Thymus (tissue), 11 donors: ENCODE data around the gene SLC52A1. TPM values are rescaled to one million over a fixed set of nuclear protein-coding genes. Genes with fewer than 3 reads are reported as not detected.

ENCODE experiments used
- DNase-seq, 9 donors: peaks; one replicate each; pipeline ENCODE4 v3.0.0-alpha.2; 2013; ENCODE audit warnings: low spot score in 9 of 9, low read depth in 6 of 9, missing footprints in 1 of 9
- H3K27ac ChIP-seq, 2 donors: one replicate each; pipeline ENCODE4 v1.5.1; 2013; ENCODE audit warnings: control low read depth in 1 of 2, low read depth in 1 of 2, low read length in 1 of 2, mild to moderate bottlenecking in 1 of 2, moderate library complexity in 1 of 2
- H3K27me3 ChIP-seq, 2 donors: one replicate each; pipeline ENCODE4 v1.5.1; 2013; ENCODE audit warnings: low read length in 1 of 2; ENCODE audit not compliant: control insufficient read depth in 2 of 2, insufficient read depth in 1 of 2
- H3K36me3 ChIP-seq, 2 donors: one replicate each; pipeline ENCODE4 v1.5.1; 2013; ENCODE audit warnings: low read length in 1 of 2, mild to moderate bottlenecking in 1 of 2, moderate library complexity in 1 of 2; ENCODE audit not compliant: control insufficient read depth in 2 of 2, insufficient read depth in 2 of 2
- H3K4me1 ChIP-seq, 2 donors: one replicate each; pipeline ENCODE4 v1.5.1; 2013; ENCODE audit warnings: low read length in 2 of 2; ENCODE audit not compliant: control insufficient read depth in 2 of 2, insufficient read depth in 2 of 2
- H3K4me3 ChIP-seq, 2 donors: one replicate each; pipeline ENCODE4 v1.5.1; 2013; ENCODE audit warnings: low read length in 2 of 2, control low read depth in 1 of 2, mild to moderate bottlenecking in 1 of 2
- H3K9me3 ChIP-seq, 2 donors: one replicate each; pipeline ENCODE4 v1.5.1; 2013; ENCODE audit warnings: low read length in 1 of 2, mild to moderate bottlenecking in 1 of 2; ENCODE audit not compliant: control insufficient read depth in 2 of 2, insufficient read depth in 1 of 2
- WGBS: extraction: QIAGEN DNeasy Blood & Tissue Kit; methylation state at CpG from one replicate; pipeline ENCODE4 v1.1.7; 2013; 5-methylcytosine and 5-hydroxymethylcytosine counted together
- polyA plus RNA-seq: library from polyadenylated mRNA; stranded (reverse); fragments of 200-250 nt; gene quantifications from one replicate; pipeline ENCODE4 v1.2.3, GENCODE V29; 2013
- total RNA-seq: library from RNA; stranded (reverse); fragments of 120-200 nt; gene quantifications from one replicate; pipeline ENCODE4 v1.2.4, GENCODE V29; 2013
- donor health status: healthy.

The SLC52A1 gene
- total and polyA plus RNA-seq, 2 donors: 0.80 to 0.96 TPM

GRCh38 chr17:5000237-5000639, 35.0 kb downstream of the SLC52A1 start:
- H3K4me1 ChIP-seq: peaks cover 17 to 18% of the 10 kb centered on the region in 2 donors
- no peak overlapping the region for H3K27ac ChIP-seq
- DNase-seq: no peak
- no peak overlapping the region for H3K4me3 ChIP-seq
- H3K9me3 ChIP-seq: peaks cover 0 to 4% of the 10 kb centered on the region in 2 donors
- 95% methylated on average over 11 of the region's 11 CpGs for whole genome bisulfite sequencing
- peaks cover 29 to 32% of the 10 kb centered on the region in 2 donors for H3K36me3 ChIP-seq
- H3K27me3 ChIP-seq: peaks cover 6 to 32% of the 10 kb centered on the region in 2 donors

- Histone ChIP-seq H3K27ac (no peak overlapping the region), H3K36me3 (peaks cover 22 to 25% of the 10 kb centered on the region in 2 donors), H3K4me3 (peak overlapping the region in 1 of 2 donors; percentile 64), H3K4me1 (peaks cover 17 to 18% of the 10 kb centered on the region in 2 donors), H3K9me3 (peaks cover 0 to 4% of the 10 kb centered on the region in 2 donors), H3K27me3 (peaks cover 6 to 32% of the 10 kb centered on the region in 2 donors)
- DNase-seq: no peak
- 84% methylated on average over 12 of the region's 12 CpGs for WGBS
These were observed 35.7 kb downstream of the SLC52A1 start for GRCh38 chr17:4999430-5000093.

GRCh38 chr17:4998732-4999429, 36.3 kb downstream of the SLC52A1 start:
- peaks cover 15 to 19% of the 10 kb centered on the region in 2 donors for H3K36me3 ChIP-seq
- no peak for DNase-seq
- H3K9me3 ChIP-seq: peaks cover 0 to 4% of the 10 kb centered on the region in 2 donors
- no peak overlapping the region for H3K27ac ChIP-seq
- peaks cover 17 to 18% of the 10 kb centered on the region in 2 donors for H3K4me1 ChIP-seq
- peak overlapping the region; percentile 64 to 86 for H3K4me3 ChIP-seq
- 69% methylated on average over 14 of the region's 14 CpGs for WGBS
- peaks cover 6 to 32% of the 10 kb centered on the region in 2 donors for H3K27me3 ChIP-seq

- Histone ChIP-seq H3K4me1 (peaks cover 17 to 18% of the 10 kb centered on the region in 2 donors), H3K27ac (peak overlapping the region in 1 of 2 donors; percentile 25), H3K4me3 (peak overlapping the region; percentile 64 to 86), H3K27me3 (peaks cover 6 to 32% of the 10 kb centered on the region in 2 donors), H3K36me3 (peaks cover 10 to 14% of the 10 kb centered on the region in 2 donors), H3K9me3 (peaks cover 0 to 4% of the 10 kb centered on the region in 2 donors)
- WGBS: 6% methylated on average over 55 of the region's 55 CpGs
- DNase-seq: no peak
These were observed 37.0 kb downstream of the SLC52A1 start for GRCh38 chr17:4998027-4998731.

GRCh38 chr17:4997302-4998026, 37.8 kb downstream of the SLC52A1 start, which contains the start of the genes INCA1 and KIF1C:
INCA1 (minus strand) TSS chr17:4997522; CDS start chr17:4994437, 3,085 bp downstream.
KIF1C (plus strand) TSS chr17:4997950; CDS start chr17:5000247, 2,297 bp downstream.
- Histone ChIP-seq H3K4me3 (peak within 1 kb of the TSS; percentile 64 to 86), H3K36me3 (peaks cover 8 to 9% of the 10 kb centered on the region in 2 donors), H3K4me1 (peaks cover 17 to 18% of the 10 kb centered on the region in 2 donors), H3K27me3 (peaks cover 6 to 32% of the 10 kb centered on the region in 2 donors), H3K27ac (peak within 1 kb of the TSS; percentile 68 to 73), H3K9me3 (peaks cover 0 to 4% of the 10 kb centered on the region in 2 donors)
- peak in 8 of 9 donors; percentile 73 to 94 (median 86) for DNase-seq
- under 1% methylated on average over 93 of the region's 93 CpGs for WGBS

DNA sequence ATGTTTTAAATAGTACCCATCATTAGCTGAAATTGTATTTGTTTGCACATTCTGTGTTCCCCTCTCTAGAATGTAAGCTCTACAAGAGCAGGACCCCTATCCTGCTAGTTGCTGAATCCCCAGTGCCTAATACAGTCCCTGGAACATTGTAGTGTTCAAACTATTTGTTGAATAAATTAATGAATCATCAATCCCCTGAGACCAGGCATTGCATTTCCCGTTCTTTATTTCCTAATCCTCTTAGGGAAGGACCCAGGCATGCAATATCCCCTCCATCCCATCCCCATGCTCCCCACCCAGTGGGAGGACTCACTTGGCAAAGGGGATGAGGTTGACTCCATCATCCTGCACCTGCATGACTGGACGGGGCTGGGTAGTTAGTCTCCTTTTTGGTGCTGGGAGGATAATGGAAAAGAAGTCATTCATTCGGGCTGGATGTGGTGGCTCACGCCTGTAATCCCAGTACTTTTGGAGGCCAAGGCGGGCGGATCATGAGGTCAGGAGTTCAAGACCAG, 41.1 kb downstream of the SLC52A1 start:
- 96% methylated on average over 6 of the region's 6 CpGs for WGBS

DNA sequence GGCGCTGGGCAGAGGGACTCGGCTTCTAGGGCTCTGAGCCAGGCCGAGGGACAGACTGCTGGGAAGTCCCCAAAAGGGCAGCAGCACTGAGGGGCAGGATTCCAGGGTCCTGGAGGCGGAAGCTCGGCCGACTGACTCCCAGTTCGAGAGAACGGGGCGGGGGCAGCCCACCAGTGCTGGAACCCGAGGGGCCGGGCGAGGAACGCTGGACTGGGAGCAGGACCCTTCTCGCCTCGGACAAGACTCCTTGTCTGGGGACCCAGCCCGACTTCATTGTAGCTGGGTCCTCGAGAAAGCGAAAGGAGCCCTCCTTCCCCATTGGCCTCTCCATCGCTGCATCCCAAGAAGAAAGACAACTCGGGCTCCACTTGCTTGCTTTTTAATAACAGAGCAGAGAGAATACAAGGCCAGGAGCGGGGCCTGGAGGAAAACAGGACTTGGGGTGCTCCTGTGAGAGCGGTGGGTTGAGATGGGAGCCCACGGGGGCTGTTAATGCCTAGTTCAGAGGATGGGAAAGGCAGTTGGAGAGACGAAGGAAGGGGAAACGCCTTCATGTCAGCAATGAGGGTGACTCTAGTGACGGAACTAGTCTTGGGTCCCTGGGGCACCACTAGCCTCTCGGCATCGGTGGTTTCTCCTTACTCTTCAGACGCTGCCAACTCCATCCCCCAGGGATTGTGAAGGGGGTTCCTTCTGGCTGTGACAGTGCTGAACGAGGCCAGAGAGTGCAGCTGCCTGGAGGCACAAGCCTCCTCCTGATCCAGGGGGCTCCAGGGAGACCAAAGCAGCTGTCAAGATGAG, 47.3 kb downstream of the SLC52A1 start:
- H3K27ac ChIP-seq: peak overlapping the region; percentile 84 to 91
- DNase-seq: no peak
- H3K9me3 ChIP-seq: peaks cover 0 to 5% of the 10 kb centered on the region in 2 donors
- no peaks in the 10 kb centered on the region for H3K27me3 ChIP-seq
- 1% methylated on average over 30 of the region's 30 CpGs for WGBS
- peaks cover 0 to 5% of the 10 kb centered on the region in 2 donors for H3K36me3 ChIP-seq
- H3K4me3 ChIP-seq: peak overlapping the region; percentile 87 to 91
- peaks cover 15 to 29% of the 10 kb centered on the region in 2 donors for H3K4me1 ChIP-seq

More for the DNA sequence above, 41.1 kb downstream of the SLC52A1 start:
- Histone ChIP-seq H3K36me3 (no peaks in the 10 kb centered on the region), H3K9me3 (peaks cover 0 to 4% of the 10 kb centered on the region in 2 donors), H3K4me1 (peaks cover 16 to 19% of the 10 kb centered on the region in 2 donors), H3K4me3 (no peak overlapping the region), H3K27me3 (peaks cover 6 to 31% of the 10 kb centered on the region in 2 donors), H3K27ac (no peak overlapping the region)
- DNase-seq: no peak
